Measurements from ENCODE around the gene AUTS2.
"Not testable (repeated sequence)": the region's sequence is repeated elsewhere in the genome, so short reads cannot be mapped to it uniquely, and the experiment has no call there.

Gene AUTS2

GRCh38 chr7:69765879-69766278 is 167.6 kb downstream of the AUTS2 start:
- no peak for DNase-seq

DNA sequence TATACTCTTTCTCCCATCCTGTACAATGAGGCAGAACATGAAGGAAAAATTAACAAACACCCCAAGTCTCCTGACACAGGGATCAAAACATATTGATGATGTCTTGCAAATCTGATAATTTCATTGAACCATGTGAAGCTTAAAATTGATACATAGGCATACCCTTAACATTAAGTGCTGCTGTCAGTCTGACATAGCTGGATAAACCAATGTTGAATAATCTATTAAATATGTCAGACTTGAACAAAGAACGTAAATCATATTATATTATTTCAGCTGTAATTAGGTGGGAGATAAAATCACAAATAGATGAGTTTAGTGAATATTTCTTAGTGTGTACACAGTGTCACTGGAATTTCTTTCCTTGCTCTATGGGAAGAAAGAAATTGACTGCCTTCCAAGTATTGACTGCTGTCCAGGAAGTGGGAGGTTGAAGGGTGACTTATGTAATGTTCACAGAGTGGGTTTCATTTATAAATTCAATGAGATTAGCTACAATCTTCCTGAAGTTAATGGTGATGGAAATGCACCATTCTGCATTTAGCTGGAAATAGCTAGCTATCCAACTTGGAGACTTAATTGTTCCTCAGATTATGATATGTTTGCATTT is 170.8 kb downstream of the AUTS2 start:
- DNase-seq: no peak

DNA sequence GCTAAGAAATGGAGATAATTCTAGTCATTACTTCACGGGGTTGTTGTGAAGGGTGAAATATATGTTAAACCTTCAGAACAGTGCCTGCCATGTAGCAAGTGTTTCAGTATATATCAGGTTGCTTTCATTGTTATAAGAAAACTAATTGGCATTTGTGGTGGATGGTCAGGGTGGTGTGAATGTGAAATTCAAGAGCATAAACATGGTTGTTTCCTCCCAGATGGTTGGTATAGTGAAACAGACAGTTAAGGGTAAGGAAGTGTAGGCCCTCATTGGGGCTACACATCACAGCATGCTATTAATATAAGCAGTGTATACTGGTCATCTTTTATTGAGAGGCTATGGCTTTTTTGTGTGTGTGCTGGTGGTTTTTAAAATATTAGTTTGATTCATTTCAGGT is 171.6 kb downstream of the AUTS2 start:
- no peak for DNase-seq

- no peak for DNase-seq
Measured at GRCh38 chr7:69770613-69771012, 172.3 kb downstream of the AUTS2 start.

DNA sequence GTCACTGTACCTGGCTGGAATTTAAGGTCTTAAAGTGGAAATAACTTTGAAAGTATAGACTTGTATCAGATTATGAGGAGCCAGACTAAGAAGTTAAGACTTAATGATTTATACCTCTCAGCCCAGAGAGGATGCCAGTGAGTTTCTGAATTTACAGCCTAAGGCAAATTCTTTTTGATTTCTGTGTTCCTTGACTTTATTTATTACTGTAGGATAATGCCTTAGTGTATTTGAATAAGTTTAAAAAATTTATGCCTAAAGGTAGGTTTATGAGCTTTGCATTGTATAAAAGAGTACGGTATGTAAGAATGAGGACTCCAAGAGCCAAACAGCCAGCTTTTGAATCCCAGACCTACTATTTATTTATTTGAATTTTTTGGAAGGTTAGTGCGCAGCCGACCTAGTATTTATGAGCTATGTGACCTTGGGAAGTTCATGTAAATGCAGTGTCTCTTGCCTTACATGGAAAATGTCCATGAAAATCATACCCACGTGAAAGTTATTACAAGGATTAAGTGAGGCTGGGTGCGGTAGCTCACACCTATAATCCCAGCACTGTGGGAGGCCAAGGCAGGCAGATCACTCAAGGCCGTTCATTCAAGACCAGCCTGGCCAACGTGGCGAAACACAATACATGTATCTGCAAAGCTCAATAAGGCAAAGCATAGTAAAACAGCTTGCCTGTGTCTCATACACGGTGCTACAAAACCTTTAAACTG is 174.6 kb downstream of the AUTS2 start:
- DNase-seq: no peak

DNA sequence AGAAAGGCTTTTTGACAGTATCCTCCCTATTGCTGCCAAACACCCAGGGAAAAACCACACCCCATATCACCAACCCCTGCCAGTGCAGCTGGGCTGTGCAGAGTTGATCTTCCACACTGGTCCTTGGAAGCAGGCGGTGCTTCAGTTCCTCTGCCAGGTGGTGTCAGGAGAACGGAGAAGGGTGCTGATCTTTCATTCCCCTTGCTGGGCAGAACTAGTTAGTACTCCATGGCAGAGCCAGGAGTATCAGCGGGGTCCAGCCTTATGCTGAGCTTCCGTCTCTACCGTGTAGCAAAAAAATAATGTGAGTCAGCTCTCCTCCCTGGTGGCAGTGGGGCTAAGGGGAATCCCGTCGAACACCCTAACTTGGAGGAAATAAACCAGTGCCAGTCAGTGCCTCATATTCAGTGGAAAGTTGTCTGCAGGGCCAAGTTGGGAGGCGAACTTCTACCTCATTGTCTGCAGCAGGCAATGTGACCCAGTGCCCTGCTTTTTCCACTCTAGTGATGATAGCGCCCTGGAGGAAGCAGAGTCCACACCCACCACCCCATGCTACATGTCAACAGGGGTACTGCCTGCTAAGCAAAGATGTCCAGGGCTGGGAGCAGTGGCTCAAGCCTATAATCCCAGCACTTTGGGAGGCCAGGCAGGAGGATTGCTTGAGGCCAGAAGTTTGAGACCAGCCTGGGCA is 175.4 kb downstream of the AUTS2 start:
- no peak for DNase-seq

DNA sequence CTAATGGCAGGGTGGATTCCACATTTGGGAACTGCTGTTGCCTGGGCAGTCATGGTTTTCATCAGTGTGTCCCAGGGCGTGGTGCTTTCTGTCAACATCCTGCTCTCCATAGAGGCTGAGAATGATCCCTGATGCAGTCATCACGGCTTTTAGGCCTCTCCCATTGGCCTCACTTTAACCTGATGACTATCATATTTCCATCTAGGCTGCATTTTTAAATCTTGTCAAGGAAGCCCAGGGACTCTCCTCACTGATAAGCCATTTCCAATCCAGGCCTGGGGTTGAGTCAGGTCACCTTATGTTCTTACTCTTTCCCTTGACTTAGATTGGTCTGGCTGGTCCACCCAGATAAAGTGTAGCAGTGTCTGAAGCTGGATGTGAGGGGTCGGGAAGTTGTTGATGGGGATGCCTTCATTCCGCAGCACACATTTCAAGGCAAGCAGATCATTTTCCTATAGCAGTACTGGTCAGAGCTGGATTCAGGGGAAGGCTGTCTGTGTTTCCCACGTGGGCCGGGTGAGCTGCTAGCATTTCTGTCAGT is 177.0 kb downstream of the AUTS2 start:
- DNase-seq: peak; percentile 67

GRCh38 chr7:69776611-69777010 is 178.3 kb downstream of the AUTS2 start:
- no peak for DNase-seq

DNA sequence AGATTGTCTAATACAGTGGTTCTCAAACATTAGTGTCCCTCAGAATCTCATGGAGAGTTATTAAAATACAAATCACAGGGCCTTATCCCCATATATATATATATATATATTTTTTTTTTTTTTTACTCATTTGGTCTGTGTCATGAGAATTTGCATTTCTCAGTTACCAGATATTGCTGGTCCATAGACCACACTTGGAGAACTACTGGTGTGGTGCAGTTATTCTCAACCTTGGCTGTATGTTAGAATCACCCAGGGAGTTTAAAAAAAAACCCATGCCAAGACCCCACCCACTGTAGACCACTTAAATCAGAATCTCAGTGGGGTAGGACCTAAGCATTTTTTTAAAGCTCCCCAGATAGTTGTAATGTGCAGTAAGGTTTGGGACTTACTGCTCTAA is 179.9 kb downstream of the AUTS2 start:
- no peak for DNase-seq

GRCh38 chr7:69780379-69780778 is 182.1 kb downstream of the AUTS2 start:
- peak; percentile 96 for DNase-seq

DNA sequence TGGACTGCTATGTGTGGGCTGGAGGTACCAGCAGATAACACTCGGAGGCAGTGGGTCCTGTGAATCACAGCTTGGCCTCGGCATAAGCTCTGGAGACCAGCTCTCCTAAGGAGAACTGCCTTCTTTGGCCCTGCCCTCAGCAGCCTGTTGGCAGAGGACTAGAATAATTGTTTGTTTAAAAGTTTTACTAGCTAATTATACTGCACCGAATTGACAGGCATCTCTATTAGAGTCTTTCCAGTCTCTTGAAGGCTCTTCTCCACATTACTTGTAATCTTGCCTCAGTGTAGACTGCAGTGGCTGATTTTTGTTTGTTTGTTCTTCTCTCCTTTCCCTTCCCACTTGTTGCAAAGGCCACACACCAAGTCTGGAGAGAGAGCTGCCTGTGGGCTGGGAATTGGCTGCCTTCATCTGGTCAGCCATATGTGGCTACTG is 183.2 kb downstream of the AUTS2 start:
- DNase-seq: no peak

DNA sequence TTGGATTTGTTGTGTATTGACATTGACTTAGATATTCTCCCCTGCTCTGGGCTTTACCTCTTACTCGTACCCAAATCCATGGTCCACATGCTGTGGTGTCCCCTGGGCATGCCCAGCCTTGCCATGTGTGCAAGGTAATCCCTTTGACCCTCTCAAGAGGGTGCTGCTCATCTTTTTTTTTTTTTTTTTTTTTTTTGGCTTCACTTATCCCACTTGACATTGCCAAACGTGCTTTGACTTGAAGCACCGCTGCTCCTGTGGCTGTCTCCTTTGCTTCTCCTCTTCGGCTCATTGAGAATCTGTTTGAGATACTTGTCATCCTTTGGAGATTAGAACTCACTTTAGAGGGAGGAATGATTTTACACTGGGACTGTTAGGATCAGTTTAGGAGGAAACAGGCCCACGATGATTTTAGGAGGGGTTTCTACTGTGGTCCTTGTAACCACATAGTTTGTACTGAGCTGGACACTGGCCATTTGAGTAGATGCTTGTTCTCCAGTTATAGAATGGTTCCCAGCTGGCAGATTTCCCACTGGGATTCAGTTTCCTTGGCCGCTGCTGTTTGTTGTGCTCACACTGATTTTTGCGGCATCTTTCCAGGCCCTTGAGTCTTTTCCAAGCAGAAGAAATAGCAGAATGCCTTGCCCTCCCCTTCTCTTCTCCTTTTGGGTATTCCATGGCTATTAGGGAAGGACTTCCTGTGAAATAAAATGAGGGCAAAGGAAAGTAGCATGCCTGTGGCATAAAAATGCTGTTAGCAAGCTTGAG is 184.8 kb downstream of the AUTS2 start:
- DNase-seq: no peak

DNA sequence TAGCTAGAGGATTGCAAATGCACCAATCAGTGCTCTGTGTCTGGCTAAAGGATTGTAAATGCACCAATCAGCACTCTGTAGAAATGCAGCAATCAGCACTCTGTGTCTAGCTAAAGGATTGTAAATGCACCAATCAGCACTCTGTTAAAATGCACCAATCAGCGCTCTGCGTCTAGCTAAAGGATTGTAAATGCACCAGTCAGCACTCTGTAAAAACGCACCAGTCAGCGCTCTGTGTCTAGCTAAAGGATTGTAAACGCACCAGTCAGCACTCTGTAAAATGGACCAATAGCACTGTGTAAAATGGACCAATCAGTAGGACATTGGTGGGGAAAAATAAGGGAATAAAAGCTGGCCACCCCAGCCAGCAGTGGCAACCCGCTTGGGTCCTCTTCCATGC is 187.9 kb downstream of the AUTS2 start:
- DNase-seq: not testable (repeated sequence)

DNA sequence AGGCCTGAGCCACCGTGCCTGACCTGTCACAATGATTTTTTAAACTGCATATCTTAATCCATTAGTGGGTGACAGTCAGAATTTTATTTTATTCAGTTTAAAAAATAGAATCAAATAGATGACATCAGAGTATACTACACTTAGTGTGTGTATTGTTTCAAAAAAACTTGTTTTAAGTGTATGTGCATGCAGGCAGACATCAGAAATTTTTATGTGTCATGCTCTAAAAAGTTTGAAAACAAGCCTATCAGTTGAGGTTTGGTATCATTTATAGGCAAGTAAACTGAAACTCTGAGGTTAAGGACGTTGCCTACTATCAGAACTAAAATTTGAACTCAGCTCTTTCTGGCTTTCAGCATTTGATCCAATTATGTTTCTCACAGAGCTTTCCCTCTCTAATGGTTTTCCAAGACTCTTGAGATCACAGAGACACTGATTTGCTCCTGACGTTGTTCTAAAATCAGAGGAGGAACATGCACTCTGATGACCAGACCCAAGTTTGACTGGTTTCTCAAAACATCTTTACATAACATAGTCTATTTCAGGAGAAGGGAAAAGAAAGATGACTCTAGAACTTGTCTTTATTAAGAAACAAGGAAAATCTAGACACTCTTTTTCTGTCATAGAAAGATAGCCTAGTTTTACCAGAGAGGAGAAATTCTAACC is 188.6 kb downstream of the AUTS2 start:
- DNase-seq: no peak

GRCh38 chr7:69787736-69788431 is 189.6 kb downstream of the AUTS2 start:
- DNase-seq: peak; percentile 8

- no peak for DNase-seq
Measured at GRCh38 chr7:69789563-69789962, 191.3 kb downstream of the AUTS2 start.

- peak; percentile 56 for DNase-seq
Measured at GRCh38 chr7:69790977-69791724, 192.9 kb downstream of the AUTS2 start.

DNA sequence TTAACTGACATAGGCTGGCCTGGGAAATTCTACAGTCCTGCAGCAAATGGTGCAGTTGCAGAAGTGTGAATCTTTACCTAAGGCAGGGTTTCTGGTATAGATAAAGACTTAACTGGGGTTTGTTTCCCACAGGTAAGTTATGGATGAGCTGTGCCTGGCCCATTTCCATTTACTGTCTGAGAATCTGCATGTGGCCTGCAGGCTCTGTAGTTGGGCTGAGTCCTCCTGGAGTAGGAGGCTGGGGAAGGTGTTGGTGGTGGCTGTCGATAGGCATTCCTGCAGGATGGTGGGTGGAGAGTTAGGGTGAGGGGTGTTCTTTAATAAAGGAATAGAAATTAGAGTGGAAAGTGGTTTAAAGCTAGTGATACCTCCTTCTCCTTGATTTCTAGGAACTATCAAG is 193.5 kb downstream of the AUTS2 start:
- DNase-seq: no peak

GRCh38 chr7:69795932-69796331 is 197.7 kb downstream of the AUTS2 start:
- DNase-seq: no peak

- no peak for DNase-seq
Measured at GRCh38 chr7:69796416-69796815, 198.1 kb downstream of the AUTS2 start.

- DNase-seq: no peak
Measured at GRCh38 chr7:69799048-69799697, 200.9 kb downstream of the AUTS2 start.

Data from NCI-H748 treated with DMSO at 0.1 percent for 48 hours (cell line).